ENCODE data around the gene RAB21. TPM values are rescaled to one million over a fixed set of nuclear protein-coding genes. Genes with fewer than 3 reads are reported as not detected.
A peak's percentile ranks its signal among the peaks of the same experiment; 100 is the strongest.

The RAB21 gene
- total RNA-seq, 1 donor from 2014 or later: 83.8 TPM

DNA sequence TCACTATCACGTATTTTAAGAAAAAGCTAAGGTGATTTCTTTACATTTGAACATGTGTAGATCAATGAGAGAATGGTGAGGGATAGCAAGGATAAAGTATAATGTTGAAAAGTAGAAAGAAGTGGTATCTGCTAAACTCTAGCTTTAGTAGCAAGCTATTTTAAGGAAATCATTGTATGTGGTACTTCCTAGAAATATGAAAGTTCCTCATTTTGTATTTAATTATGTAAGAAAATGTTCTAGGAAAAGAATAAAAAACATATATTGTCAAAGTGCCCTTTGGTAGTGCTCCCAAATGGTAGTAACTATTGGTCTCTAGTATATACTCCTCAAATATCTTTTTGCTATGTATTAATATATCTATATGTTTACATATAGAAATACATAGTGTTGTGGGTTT, 35.7 kb downstream of the RAB21 start:
- Histone ChIP-seq H3K4me1 (peaks cover 4% of the 10 kb centered on the region), H3K4me3 (no peak overlapping the region), H3K9me3 (no peaks in the 10 kb centered on the region), H3K27ac (peak overlapping the region; percentile 38), H3K36me3 (peaks cover 36% of the 10 kb centered on the region), H3K27me3 (no peaks in the 10 kb centered on the region)
- DNase-seq (no peak), ATAC-seq (no peak)
- no peak for TF ChIP-seq CTCF (IDR thresholded peaks at IDR 0.05)
- intact Hi-C loops (cut with DNase I): no loop called here

GRCh38 chr12:71791473-71792150, 36.9 kb downstream of the RAB21 start:
- Histone ChIP-seq H3K9me3 (no peaks in the 10 kb centered on the region), H3K4me3 (no peak overlapping the region), H3K36me3 (peaks cover 25% of the 10 kb centered on the region), H3K27ac (no peak overlapping the region), H3K4me1 (peaks cover 4% of the 10 kb centered on the region), H3K27me3 (no peaks in the 10 kb centered on the region)
- ATAC-seq (no peak), DNase-seq (no peak)
- TF ChIP-seq CTCF (IDR thresholded peaks at IDR 0.05): no peak
- intact Hi-C loops (cut with DNase I): no loop called here

- Histone ChIP-seq H3K9me3 (no peaks in the 10 kb centered on the region), H3K27ac (no peak overlapping the region), H3K4me3 (no peak overlapping the region), H3K4me1 (peaks cover 4% of the 10 kb centered on the region), H3K36me3 (peaks cover 15% of the 10 kb centered on the region), H3K27me3 (no peaks in the 10 kb centered on the region)
- DNase-seq (no peak), ATAC-seq (no peak)
- intact Hi-C loops (cut with DNase I): no loop called here
- TF ChIP-seq CTCF (IDR thresholded peaks at IDR 0.05): no peak
Observed at GRCh38 chr12:71792599-71792998, 37.9 kb downstream of the RAB21 start.

GRCh38 chr12:71795901-71796300, 41.2 kb downstream of the RAB21 start:
- ATAC-seq: no peak
- no peak for TF ChIP-seq CTCF (IDR thresholded peaks at IDR 0.05)
- no peak overlapping the region for H3K27ac ChIP-seq
- no peak for DNase-seq
- no peaks in the 10 kb centered on the region for H3K9me3 ChIP-seq
- no peak overlapping the region for H3K4me3 ChIP-seq
- intact Hi-C loops (cut with DNase I): no loop called here
- H3K27me3 ChIP-seq: no peaks in the 10 kb centered on the region
- no peaks in the 10 kb centered on the region for H3K4me1 ChIP-seq
- H3K36me3 ChIP-seq: no peaks in the 10 kb centered on the region

DNA sequence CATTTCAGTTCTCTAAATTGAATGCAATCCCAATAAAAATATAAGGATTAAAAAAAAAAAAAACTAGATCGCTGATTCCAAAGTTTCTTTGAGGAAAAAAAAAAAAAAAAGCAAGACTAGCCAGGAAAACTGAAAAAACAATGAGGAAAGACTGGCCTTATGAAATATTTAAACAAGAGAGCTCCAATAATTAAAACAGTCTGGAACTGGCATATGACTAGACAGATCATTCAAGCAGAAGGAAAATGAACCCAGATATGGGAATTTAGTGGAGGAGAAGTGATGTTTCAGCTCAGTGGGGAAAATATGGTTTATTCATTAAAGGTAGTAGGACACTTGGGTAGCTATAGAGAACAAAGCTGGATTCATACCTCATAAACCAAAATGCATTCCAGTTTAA, 42.9 kb downstream of the RAB21 start:
- no peak for ATAC-seq
- Histone ChIP-seq H3K36me3 (no peaks in the 10 kb centered on the region), H3K27me3 (no peaks in the 10 kb centered on the region), H3K9me3 (no peaks in the 10 kb centered on the region), H3K4me3 (no peak overlapping the region), H3K4me1 (no peaks in the 10 kb centered on the region), H3K27ac (no peak overlapping the region)
- no peak for TF ChIP-seq CTCF (IDR thresholded peaks at IDR 0.05)
- DNase-seq: no peak
- intact Hi-C loops (cut with DNase I): no loop called here

GRCh38 chr12:71799106-71799505, 44.4 kb downstream of the RAB21 start:
- Histone ChIP-seq H3K36me3 (no peaks in the 10 kb centered on the region), H3K27ac (no peak overlapping the region), H3K27me3 (no peaks in the 10 kb centered on the region), H3K4me1 (no peaks in the 10 kb centered on the region), H3K9me3 (no peaks in the 10 kb centered on the region), H3K4me3 (no peak overlapping the region)
- intact Hi-C loops (cut with DNase I): no loop called here
- ATAC-seq (no peak), DNase-seq (no peak)
- no peak for TF ChIP-seq CTCF (IDR thresholded peaks at IDR 0.05)
